Measurements from ENCODE around the gene D2HGDH. TPM values are rescaled to one million over a fixed set of nuclear protein-coding genes. Genes with fewer than 3 reads are reported as not detected.
"Not testable (repeated sequence)": the region's sequence is repeated elsewhere in the genome, so short reads cannot be mapped to it uniquely, and the experiment has no call there.

Gene D2HGDH
- polyA plus RNA-seq, 3 donors: 27.5 to 38.9 (median 28.1) TPM

GRCh38 chr2:241724975-241725870, 9.2 kb upstream of the D2HGDH start:
- no peak for DNase-seq (ENCODE audit: low read depth in 3 of 3, low spot score in 2 of 3)

GRCh38 chr2:241726459-241726858, 8.0 kb upstream of the D2HGDH start:
- no peak for DNase-seq (ENCODE audit: low read depth in 3 of 3, low spot score in 2 of 3)

GRCh38 chr2:241728000-241728399, 6.4 kb upstream of the D2HGDH start:
- DNase-seq (ENCODE audit: low read depth in 3 of 3, low spot score in 2 of 3): no peak

- no peak for DNase-seq (ENCODE audit: low read depth in 3 of 3, low spot score in 2 of 3)
These were observed 5.8 kb upstream of the D2HGDH start for GRCh38 chr2:241728627-241729026.

- no peak for DNase-seq (ENCODE audit: low read depth in 3 of 3, low spot score in 2 of 3)
These were observed 4.6 kb upstream of the D2HGDH start for GRCh38 chr2:241729868-241730267.

- DNase-seq (ENCODE audit: low read depth in 3 of 3, low spot score in 2 of 3): no peak
These were observed 3.6 kb upstream of the D2HGDH start for GRCh38 chr2:241730671-241731293.

- DNase-seq (ENCODE audit: low read depth in 3 of 3, low spot score in 2 of 3): peak in 1 of 3 donors; percentile 44
These were observed 1.8 kb upstream of the D2HGDH start for GRCh38 chr2:241732513-241733186.

- no peak for DNase-seq (ENCODE audit: low read depth in 3 of 3, low spot score in 2 of 3)
These were observed 831 bp upstream of the D2HGDH start for GRCh38 chr2:241733391-241734207.

- no peak for DNase-seq (ENCODE audit: low read depth in 3 of 3, low spot score in 2 of 3)
These were observed 293 bp upstream of the D2HGDH start for GRCh38 chr2:241734208-241734466.

- no peak for DNase-seq (ENCODE audit: low read depth in 3 of 3, low spot score in 2 of 3)
These were observed 1.7 kb downstream of the D2HGDH start for GRCh38 chr2:241736111-241736510.

GRCh38 chr2:241738040-241738686, 3.7 kb downstream of the D2HGDH start:
- DNase-seq (ENCODE audit: low read depth in 3 of 3, low spot score in 2 of 3): no peak

GRCh38 chr2:241739177-241739576, 4.7 kb downstream of the D2HGDH start:
- DNase-seq (ENCODE audit: low read depth in 3 of 3, low spot score in 2 of 3): no peak

- no peak for DNase-seq (ENCODE audit: low read depth in 3 of 3, low spot score in 2 of 3)
These were observed 5.2 kb downstream of the D2HGDH start for GRCh38 chr2:241739651-241740050.

- no peak for DNase-seq (ENCODE audit: low read depth in 3 of 3, low spot score in 2 of 3)
These were observed 6.6 kb downstream of the D2HGDH start for GRCh38 chr2:241741016-241741415.

- DNase-seq (ENCODE audit: low read depth in 3 of 3, low spot score in 2 of 3): no peak
These were observed 8.0 kb downstream of the D2HGDH start for GRCh38 chr2:241742320-241742939.

- DNase-seq (ENCODE audit: low read depth in 3 of 3, low spot score in 2 of 3): not testable (repeated sequence)
These were observed 8.6 kb downstream of the D2HGDH start for GRCh38 chr2:241743008-241743407.

GRCh38 chr2:241743620-241744019, 9.2 kb downstream of the D2HGDH start:
- no peak for DNase-seq (ENCODE audit: low read depth in 3 of 3, low spot score in 2 of 3)

GRCh38 chr2:241744028-241744754, 9.8 kb downstream of the D2HGDH start:
- no peak for DNase-seq (ENCODE audit: low read depth in 3 of 3, low spot score in 2 of 3)

GRCh38 chr2:241745276-241745675, 10.8 kb downstream of the D2HGDH start:
- DNase-seq (ENCODE audit: low read depth in 3 of 3, low spot score in 2 of 3): no peak

Data from right renal cortex interstitium (tissue), 3 donors.